Caco-2 (cell line): ENCODE data around the gene KRTAP4-2. TPM values are rescaled to one million over a fixed set of nuclear protein-coding genes. Genes with fewer than 3 reads are reported as not detected.

Source experiments
- BruUV-seq: library from RNA; stranded (reverse); fragments of 400-500 nt; replicated peaks from 2 replicates; lab custom pipeline; 2021; lab: Mats Ljungman, UMichigan
- CTCF ChIA-PET: fragments of 300-600 bp; sonication (Branson Sonifier 250); formaldehyde crosslinking; loops from one replicate; lab custom pipeline; 2022; ENCODE audit warnings: antibody characterized with exemption; lab: Charles Lee
- POLR2A ChIA-PET: fragments of 300-600 bp; sonication (Branson Sonifier 250); formaldehyde crosslinking; loops from one replicate; lab custom pipeline; 2022; ENCODE audit warnings: antibody characterized with exemption; lab: Charles Lee
- DNase-seq, 2 experiments: peaks; one replicate each; pipeline versions ENCODE4 v3.0.0 to v3.0.0-alpha.2; 2020 to 2022
- H3K27me3 ChIP-seq: replicated peaks from 2 replicates; pipeline ENCODE4 v1.6.0; 2011; ENCODE audit warnings: low read length; ENCODE audit not compliant: control insufficient read depth, insufficient read depth
- H3K36me3 ChIP-seq: 2 replicates; pipeline ENCODE4 v1.5.1; 2011; ENCODE audit warnings: low read length; ENCODE audit not compliant: control insufficient read depth, insufficient read depth
- H3K4me1 ChIP-seq: fragments of 250-450 bp; sonication (Bioruptor Pico); 2 replicates; pipeline ENCODE4 v1.5.1; 2020; ENCODE audit warnings: mild to moderate bottlenecking
- H3K4me3 ChIP-seq: 2 replicates; pipeline ENCODE4 v1.5.1; 2011; ENCODE audit warnings: low read depth, mild to moderate bottlenecking, control low read depth, low read length
- H3K9me3 ChIP-seq: fragments of 250-450 bp; sonication (Bioruptor Pico); 2 replicates; pipeline ENCODE4 v1.5.1; 2020; ENCODE audit warnings: mild to moderate bottlenecking, moderate library complexity
- H3K27ac Mint-ChIP-seq: one replicate; pipeline ENCODE4 v1.8.0; 2022; ENCODE audit warnings: mixed read lengths; ENCODE audit not compliant: unreplicated experiment
- H3K27me3 Mint-ChIP-seq: one replicate; pipeline ENCODE4 v1.8.0; 2022; ENCODE audit warnings: mixed read lengths; ENCODE audit not compliant: insufficient read depth, unreplicated experiment
- H3K36me3 Mint-ChIP-seq: one replicate; pipeline ENCODE4 v1.8.0; 2022; ENCODE audit warnings: mild to moderate bottlenecking, mixed read lengths; ENCODE audit not compliant: insufficient read depth, unreplicated experiment
- H3K4me1 Mint-ChIP-seq: one replicate; pipeline ENCODE4 v1.8.0; 2022; ENCODE audit warnings: low read depth, mixed read lengths; ENCODE audit not compliant: unreplicated experiment
- H3K4me3 Mint-ChIP-seq: one replicate; pipeline ENCODE4 v1.8.0; 2022; ENCODE audit warnings: mild to moderate bottlenecking, moderate library complexity, mixed read lengths; ENCODE audit not compliant: unreplicated experiment
- H3K9me3 Mint-ChIP-seq: one replicate; pipeline ENCODE4 v1.8.0; 2022; ENCODE audit warnings: mixed read lengths; ENCODE audit not compliant: unreplicated experiment
- CTCF ChIP-seq, 2 experiments: fragments of 200-600 bp in 1 of 2; IDR thresholded peaks; 1 replicate in 1 of 2; 2 replicates in 1 of 2; pipeline versions ENCODE4 v1.5.1 to v1.8.0; 2011 to 2022; ENCODE audit warnings: antibody characterized with exemption in 1 of 2, control low read depth in 1 of 2, inconsistent platforms in 1 of 2, low read depth in 1 of 2, low read length in 1 of 2, mild to moderate bottlenecking in 1 of 2, moderate library complexity in 1 of 2; ENCODE audit not compliant: insufficient read depth in 1 of 2, severe bottlenecking in 1 of 2, unreplicated experiment in 1 of 2
- intact Hi-C: fragments of 100-400 bp; cut with micrococcal nuclease; formaldehyde crosslinking; loops from one replicate; pipeline ENCODE4 v1.10.0; 2022; ENCODE audit not compliant: unreplicated experiment
- total RNA-seq: library from RNA; stranded (reverse); gene quantifications from 2 replicates; pipeline ENCODE4 v1.2.3, GENCODE V29; 2022

The KRTAP4-2 gene
- total RNA-seq, 1 experiment from 2014 or later, result not detected

- ChIA-PET CTCF (no interaction called here), POLR2A (no interaction called here)
- no peaks in the 10 kb centered on the region for H3K4me1 ChIP-seq
- no peak overlapping the region for H3K27ac Mint-ChIP-seq
- no TSS peak for BruUV-seq
- H3K9me3 ChIP-seq, result 0 out of 2 replicates have a peak, but pooled peaks cover 4% of the 10 kb centered on the region
- TF ChIP-seq CTCF (IDR thresholded peaks at IDR 0.05; ENCODE audit: insufficient read depth in 1 of 2, low read depth in 1 of 2, low read length in 1 of 2, severe bottlenecking in 1 of 2, unreplicated experiment in 1 of 2), result no peak
- no peaks in the 10 kb centered on the region for H3K27me3 ChIP-seq
- no peak overlapping the region for H3K4me3 Mint-ChIP-seq
- H3K36me3 ChIP-seq, result no peaks in the 10 kb centered on the region
- intact Hi-C loops, result no loop called here
- no peaks in the 10 kb centered on the region for H3K27me3 Mint-ChIP-seq
- no peaks in the 10 kb centered on the region for H3K9me3 Mint-ChIP-seq
- no peak overlapping the region for H3K4me3 ChIP-seq
- no peak for DNase-seq
- no peaks in the 10 kb centered on the region for H3K36me3 Mint-ChIP-seq
- no peaks in the 10 kb centered on the region for H3K4me1 Mint-ChIP-seq
Measured at GRCh38 chr17:41223821-41224220, 45.8 kb upstream of the KRTAP4-2 start.

GRCh38 chr17:41215681-41216080 is 37.7 kb upstream of the KRTAP4-2 start:
- no peaks in the 10 kb centered on the region for H3K36me3 ChIP-seq
- H3K4me1 Mint-ChIP-seq, result no peaks in the 10 kb centered on the region
- H3K9me3 Mint-ChIP-seq, result no peaks in the 10 kb centered on the region
- no peak overlapping the region for H3K27ac Mint-ChIP-seq
- H3K27me3 ChIP-seq, result no peaks in the 10 kb centered on the region
- H3K4me3 Mint-ChIP-seq, result no peak overlapping the region
- CTCF ChIA-PET, result interaction anchor here (1.0 kb wide), 1 partner anchor 356 kb away, joined by 3 read pairs; no protein-coding TSS in a partner anchor
- intact Hi-C loops, result no loop called here
- no peaks in the 10 kb centered on the region for H3K36me3 Mint-ChIP-seq
- no peak for TF ChIP-seq CTCF (IDR thresholded peaks at IDR 0.05; ENCODE audit: insufficient read depth in 1 of 2, low read depth in 1 of 2, low read length in 1 of 2, severe bottlenecking in 1 of 2, unreplicated experiment in 1 of 2)
- no TSS peak for BruUV-seq
- POLR2A ChIA-PET, result no interaction called here
- no peak for DNase-seq
- no peaks in the 10 kb centered on the region for H3K4me1 ChIP-seq
- 0 out of 2 replicates have a peak, but pooled peaks cover 4% of the 10 kb centered on the region for H3K9me3 ChIP-seq
- no peaks in the 10 kb centered on the region for H3K27me3 Mint-ChIP-seq
- H3K4me3 ChIP-seq, result no peak overlapping the region

- no peak overlapping the region for H3K4me3 ChIP-seq
- intact Hi-C loops, result no loop called here
- no peaks in the 10 kb centered on the region for H3K4me1 Mint-ChIP-seq
- H3K9me3 Mint-ChIP-seq, result no peaks in the 10 kb centered on the region
- no peak for TF ChIP-seq CTCF (IDR thresholded peaks at IDR 0.05; ENCODE audit: insufficient read depth in 1 of 2, low read depth in 1 of 2, low read length in 1 of 2, severe bottlenecking in 1 of 2, unreplicated experiment in 1 of 2)
- H3K27me3 Mint-ChIP-seq, result no peaks in the 10 kb centered on the region
- BruUV-seq, result no TSS peak
- H3K36me3 Mint-ChIP-seq, result no peaks in the 10 kb centered on the region
- H3K27ac Mint-ChIP-seq, result no peak overlapping the region
- no peak for DNase-seq
- POLR2A ChIA-PET, result no interaction called here
- H3K27me3 ChIP-seq, result no peaks in the 10 kb centered on the region
- H3K4me1 ChIP-seq, result no peaks in the 10 kb centered on the region
- H3K36me3 ChIP-seq, result no peaks in the 10 kb centered on the region
- CTCF ChIA-PET, result no interaction called here
- H3K4me3 Mint-ChIP-seq, result no peak overlapping the region
- H3K9me3 ChIP-seq, result peaks cover 4% of the 10 kb centered on the region; the same call in 1 of the 2 replicates
Measured at GRCh38 chr17:41212524-41213169, 34.6 kb upstream of the KRTAP4-2 start.
